ENCODE data around the gene CSMD2. TPM values are rescaled to one million over a fixed set of nuclear protein-coding genes. Genes with fewer than 3 reads are reported as not detected.

CSMD2 gene
- polyA plus RNA-seq, 1 of the 3 experiments (the other 2 are of a cell fraction), result not detected

DNA sequence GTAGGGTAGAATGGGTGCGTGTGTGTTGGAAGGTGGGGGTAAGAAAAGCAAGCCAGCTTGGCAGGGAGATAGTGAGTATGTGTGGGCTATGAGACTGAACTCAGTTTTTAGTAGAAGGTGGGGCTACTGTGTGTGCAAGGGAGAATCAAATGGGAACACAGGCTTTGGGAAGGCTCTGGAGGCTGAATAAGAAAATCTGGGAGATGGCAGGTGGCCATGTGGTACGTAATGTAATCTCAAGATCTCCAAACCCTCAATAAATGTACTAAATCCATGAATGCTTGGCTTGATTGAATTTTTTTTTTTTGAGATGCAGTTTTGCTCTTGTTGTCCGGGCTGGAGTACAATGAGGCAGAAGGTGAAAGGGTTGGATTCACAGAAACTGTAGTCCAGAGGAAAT lies 696.1 kb downstream of the CSMD2 start:
- H3K36me3 ChIP-seq (replicated peaks in 1 of 2; ENCODE audit: control insufficient read depth in 1 of 2, insufficient read depth in 2 of 2, low read length in 1 of 2), result no peaks in the 10 kb centered on the region
- H3K4me3 ChIP-seq (ENCODE audit: low read depth in 2 of 2, low read length in 1 of 2), result no peak overlapping the region
- H3K27me3 ChIP-seq (ENCODE audit: insufficient read depth), result no peaks in the 10 kb centered on the region
- no peak overlapping the region for H3K9ac ChIP-seq
- H4K20me1 ChIP-seq (ENCODE audit: insufficient read depth), result no peaks in the 10 kb centered on the region
- H3K27ac ChIP-seq (ENCODE audit: low read depth in 2 of 2, low read length in 1 of 2), result no peak overlapping the region
- DNase-seq, result no peak
- no peak overlapping the region for H2AFZ ChIP-seq (ENCODE audit: low read depth)
- WGBS (ENCODE audit: low lambda C conversion rate), result 77% methylated on average over 3 of the region's 3 CpGs
- ChIA-PET CTCF (interaction anchor here (0.7 to 7.9 kb wide), 10 partner anchors 10 to 1227 kb away, joined by 3 to 107 read pairs (median 6); no protein-coding TSS in a partner anchor), POLR2A (no interaction called here)
- H3K4me2 ChIP-seq, result no peak overlapping the region
- no peaks in the 10 kb centered on the region for H3K9me2 ChIP-seq
- no peaks in the 10 kb centered on the region for H3K9me3 ChIP-seq
- H3K4me1 ChIP-seq (ENCODE audit: control insufficient read depth in 1 of 2, insufficient read depth in 2 of 2, low read depth in 1 of 2, low read length in 1 of 2), result peaks cover 18 to 26% of the 10 kb centered on the region in 2 experiments
- TF ChIP-seq TAF1 (IDR thresholded peaks at IDR 0.05; ENCODE audit: borderline replicate concordance, low read depth, low read length) (no peak), TCF12 (IDR thresholded peaks at IDR 0.05) (no peak), GATA2 (CRISPR knock-in tag; IDR thresholded peaks at IDR 0.05) (no peak), EP300 (IDR thresholded peaks at IDR 0.05; ENCODE audit: borderline replicate concordance in 1 of 2, low read depth in 1 of 2, low read length in 1 of 2) (no peak), MXI1 (IDR thresholded peaks at IDR 0.05; ENCODE audit: low read depth, low read length) (no peak), MEF2A (IDR thresholded peaks at IDR 0.05; ENCODE audit: borderline replicate concordance, low read depth) (no peak), REST (IDR thresholded peaks at IDR 0.05; ENCODE audit: low read depth, low read length) (no peak), SIN3A (IDR thresholded peaks at IDR 0.05; ENCODE audit: borderline replicate concordance, low read depth, low read length) (no peak), MAX (IDR thresholded peaks at IDR 0.05; ENCODE audit: low read depth) (no peak), RFX5 (IDR thresholded peaks at IDR 0.05; ENCODE audit: low read length) (no peak), JUND (IDR thresholded peaks at IDR 0.05) (no peak), USF1 (IDR thresholded peaks at IDR 0.05; ENCODE audit: borderline replicate concordance, low read depth) (no peak), CTCF (IDR thresholded peaks at IDR 0.05) (no peak), YY1 (IDR thresholded peaks at IDR 0.05; ENCODE audit: low read depth) (no peak), FOSL2 (IDR thresholded peaks at IDR 0.05; ENCODE audit: borderline replicate concordance, low read depth) (no peak), GABPA (IDR thresholded peaks at IDR 0.05; ENCODE audit: low read depth) (no peak), CHD2 (IDR thresholded peaks at IDR 0.05; ENCODE audit: low read length, partially characterized antibody) (no peak), RAD21 (IDR thresholded peaks at IDR 0.05; ENCODE audit: low read length) (no peak)
- peaks cover 16% of the 10 kb centered on the region for H3F3A ChIP-seq (replicated peaks; ENCODE audit: insufficient read depth)
- H3K79me2 ChIP-seq (ENCODE audit: insufficient read depth), result peaks cover 14% of the 10 kb centered on the region
